ENCODE results near the gene SERPINB11. TPM values are rescaled to one million over a fixed set of nuclear protein-coding genes. Genes with fewer than 3 reads are reported as not detected.
"Not testable (repeated sequence)": the region's sequence is repeated elsewhere in the genome, so short reads cannot be mapped to it uniquely, and the experiment has no call there.

SERPINB11 gene
- not detected in 2 replicates for total RNA-seq (2014; rRNA removed; shearing (Covaris generic))
- not detected in 2 replicates for total RNA-seq (2022)
- Bru-seq, nascent RNA: not detected
- BruChase-seq, experiment 1, labeled RNA remaining after a 6-hour chase: not detected
- not detected for BruChase-seq, experiment 2, labeled RNA remaining after a 2-hour chase
- long read RNA-seq: 0 reads

GRCh38 chr18:63702660-63703059 lies at the start of gene SERPINB11:
Gene SERPINB11 (plus strand): TSS chr18:63702960. CDS start chr18:63710194, 7,234 bp downstream.
- H3K4me3 ChIP-seq (ENCODE audit: low read depth, low read length, poor library complexity, severe bottlenecking): no peak within 1 kb of the TSS
- no peaks in the 10 kb centered on the region for H3K79me2 ChIP-seq (ENCODE audit: insufficient read depth, low read depth, low read length)
- H3K4me2 ChIP-seq (ENCODE audit: low read length): no peak within 1 kb of the TSS
- H3K36me3 ChIP-seq (ENCODE audit: insufficient read depth, low read length): no peaks in the 10 kb centered on the region
- H3K9me3 ChIP-seq (ENCODE audit: low read length): no peaks in the 10 kb centered on the region
- BruUV-seq (replicated peaks): no TSS peak
- CTCF ChIA-PET (ENCODE audit: unreplicated experiment): no interaction called here
- no peaks in the 10 kb centered on the region for H4K20me1 ChIP-seq (ENCODE audit: insufficient read depth, low read length)
- POLR2A ChIA-PET: interaction anchor here (0.5 kb wide), 1 partner anchor 126 kb away, joined by 3 read pairs; no protein-coding TSS in a partner anchor
- no peaks in the 10 kb centered on the region for H3K4me1 ChIP-seq (ENCODE audit: insufficient read depth, low read length, poor library complexity, severe bottlenecking)
- intact Hi-C loops (cut with micrococcal nuclease; ENCODE audit: unreplicated experiment): no loop called here
- no peak for TF ChIP-seq EZH2phosphoT487 (IDR thresholded peaks at IDR 0.05; ENCODE audit: borderline replicate concordance, low read depth, low read length)
- no peak for TF ChIP-seq CTCF (conservative IDR thresholded peaks at IDR 0.05; ENCODE audit: low read length)
- H2AFZ ChIP-seq (ENCODE audit: low read length): no peak within 1 kb of the TSS
- H3K27ac ChIP-seq (ENCODE audit: low read depth, low read length, poor library complexity, severe bottlenecking): no peak within 1 kb of the TSS
- no peak for DNase-seq (ENCODE audit: low spot score)
- no peaks in the 10 kb centered on the region for H3K9me2 ChIP-seq (ENCODE audit: insufficient read depth, low read length)

- H3K79me2 ChIP-seq (ENCODE audit: insufficient read depth, low read depth, low read length); BruUV-seq (replicated peaks); H3K4me3 ChIP-seq (ENCODE audit: low read depth, low read length, poor library complexity, severe bottlenecking); DNase-seq (ENCODE audit: low spot score); H3K36me3 ChIP-seq (ENCODE audit: insufficient read depth, low read length); H3K4me2 ChIP-seq (ENCODE audit: low read length); H3K27ac ChIP-seq (ENCODE audit: low read depth, low read length, poor library complexity, severe bottlenecking); H3K4me1 ChIP-seq (ENCODE audit: insufficient read depth, low read length, poor library complexity, severe bottlenecking); H3K9me3 ChIP-seq (ENCODE audit: low read length); POLR2A ChIA-PET; CTCF ChIA-PET (ENCODE audit: unreplicated experiment); H2AFZ ChIP-seq (ENCODE audit: low read length); H3K9me2 ChIP-seq (ENCODE audit: insufficient read depth, low read length); H4K20me1 ChIP-seq (ENCODE audit: insufficient read depth, low read length); intact Hi-C loops (cut with micrococcal nuclease; ENCODE audit: unreplicated experiment): not testable (repeated sequence)
Measured at GRCh38 chr18:63658920-63659319, 43.8 kb upstream of the SERPINB11 start.

- H3K4me3 ChIP-seq (ENCODE audit: low read depth, low read length, poor library complexity, severe bottlenecking); H2AFZ ChIP-seq (ENCODE audit: low read length); H3K4me2 ChIP-seq (ENCODE audit: low read length); H4K20me1 ChIP-seq (ENCODE audit: insufficient read depth, low read length); DNase-seq (ENCODE audit: low spot score); POLR2A ChIA-PET; H3K36me3 ChIP-seq (ENCODE audit: insufficient read depth, low read length); CTCF ChIA-PET (ENCODE audit: unreplicated experiment); intact Hi-C loops (cut with micrococcal nuclease; ENCODE audit: unreplicated experiment); H3K79me2 ChIP-seq (ENCODE audit: insufficient read depth, low read depth, low read length); H3K4me1 ChIP-seq (ENCODE audit: insufficient read depth, low read length, poor library complexity, severe bottlenecking); H3K9me2 ChIP-seq (ENCODE audit: insufficient read depth, low read length); H3K9me3 ChIP-seq (ENCODE audit: low read length); BruUV-seq (replicated peaks); H3K27ac ChIP-seq (ENCODE audit: low read depth, low read length, poor library complexity, severe bottlenecking): not testable (repeated sequence)
Measured at GRCh38 chr18:63661750-63662149, 41.0 kb upstream of the SERPINB11 start, which contains the start of gene SERPINB3. Gene SERPINB3 (minus strand): TSS chr18:63661893. CDS start chr18:63661216, 677 bp downstream.

- Histone ChIP-seq H3K36me3 (ENCODE audit: insufficient read depth, low read length) (no peaks in the 10 kb centered on the region), H3K4me3 (ENCODE audit: low read depth, low read length, poor library complexity, severe bottlenecking) (no peak overlapping the region), H3K4me1 (ENCODE audit: insufficient read depth, low read length, poor library complexity, severe bottlenecking) (no peaks in the 10 kb centered on the region), H3K27ac (ENCODE audit: low read depth, low read length, poor library complexity, severe bottlenecking) (no peak overlapping the region), H3K4me2 (ENCODE audit: low read length) (no peak overlapping the region), H2AFZ (ENCODE audit: low read length) (no peak overlapping the region), H3K9me3 (ENCODE audit: low read length) (no peaks in the 10 kb centered on the region), H3K79me2 (ENCODE audit: insufficient read depth, low read depth, low read length) (no peaks in the 10 kb centered on the region), H4K20me1 (ENCODE audit: insufficient read depth, low read length) (no peaks in the 10 kb centered on the region), H3K9me2 (ENCODE audit: insufficient read depth, low read length) (no peaks in the 10 kb centered on the region)
- ChIA-PET POLR2A (no interaction called here), CTCF (ENCODE audit: unreplicated experiment) (no interaction called here)
- DNase-seq (ENCODE audit: low spot score): no peak
- no peak for TF ChIP-seq CTCF (conservative IDR thresholded peaks at IDR 0.05; ENCODE audit: low read length)
- intact Hi-C loops (cut with micrococcal nuclease; ENCODE audit: unreplicated experiment): no loop called here
- no TSS peak for BruUV-seq (replicated peaks)
Measured at GRCh38 chr18:63664571-63664970, 38.2 kb upstream of the SERPINB11 start.

All from OCI-LY7 (cell line).